ENCODE data around the gene MPHOSPH9.
A peak's percentile ranks its signal among the peaks of the same experiment; 100 is the strongest.
"Not testable (repeated sequence)": the region's sequence is repeated elsewhere in the genome, so short reads cannot be mapped to it uniquely, and the experiment has no call there.

MPHOSPH9 gene

GRCh38 chr12:123258593-123258992 lies 25.7 kb upstream of the MPHOSPH9 start:
- Histone ChIP-seq H3K27ac (ENCODE audit: insufficient read depth, low read length, poor library complexity, severe bottlenecking) (no peak overlapping the region), H3K9me3 (ENCODE audit: control insufficient read depth, low read length) (no peaks in the 10 kb centered on the region), H3K4me3 (ENCODE audit: insufficient read depth, low read depth, low read length, poor library complexity, severe bottlenecking) (no peak overlapping the region), H3K27me3 (replicated peaks; ENCODE audit: control insufficient read depth, insufficient read depth, low read length, poor library complexity, severe bottlenecking) (no peaks in the 10 kb centered on the region), H3K36me3 (ENCODE audit: control insufficient read depth, insufficient read depth, low read length) (peaks cover 47% of the 10 kb centered on the region), H3K4me1 (ENCODE audit: control insufficient read depth, insufficient read depth, low read length, poor library complexity, severe bottlenecking) (no peaks in the 10 kb centered on the region)
- no peak for DNase-seq

DNA sequence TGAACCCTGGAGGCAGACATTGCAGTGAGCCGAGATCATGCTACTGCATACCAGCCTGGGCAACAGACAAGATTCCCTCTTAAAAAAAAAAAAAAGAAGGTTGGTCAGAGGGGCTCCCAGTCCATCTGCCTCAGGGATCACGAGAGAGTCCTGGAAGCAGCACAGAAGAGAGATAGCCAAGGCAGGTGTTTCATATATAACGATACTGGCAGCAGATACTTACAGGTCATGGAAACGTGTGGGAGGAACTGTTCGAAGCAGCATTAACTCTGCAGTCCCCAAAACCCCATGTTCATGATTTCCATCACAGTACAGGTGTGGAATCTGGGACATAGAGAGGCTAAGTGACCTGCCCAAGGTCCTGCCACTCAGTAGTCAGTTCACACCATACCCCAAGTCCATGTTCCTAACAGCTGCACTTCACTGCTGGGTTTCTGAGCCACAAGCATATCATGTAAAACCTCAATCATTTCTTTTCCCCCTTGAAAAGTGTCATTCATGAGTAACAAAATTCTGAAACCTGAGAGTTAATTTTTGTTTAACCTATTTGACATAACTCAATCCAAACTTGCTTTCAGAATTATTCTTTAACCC lies 22.0 kb upstream of the MPHOSPH9 start:
- DNase-seq = no peak
- Histone ChIP-seq H3K27ac (ENCODE audit: insufficient read depth, low read length, poor library complexity, severe bottlenecking) (no peak overlapping the region), H3K4me1 (ENCODE audit: control insufficient read depth, insufficient read depth, low read length, poor library complexity, severe bottlenecking) (peaks cover 5% of the 10 kb centered on the region), H3K27me3 (replicated peaks; ENCODE audit: control insufficient read depth, insufficient read depth, low read length, poor library complexity, severe bottlenecking) (no peaks in the 10 kb centered on the region), H3K36me3 (ENCODE audit: control insufficient read depth, insufficient read depth, low read length) (peaks cover 51% of the 10 kb centered on the region), H3K4me3 (ENCODE audit: insufficient read depth, low read depth, low read length, poor library complexity, severe bottlenecking) (no peak overlapping the region), H3K9me3 (ENCODE audit: control insufficient read depth, low read length) (no peaks in the 10 kb centered on the region)

- peaks cover 51% of the 10 kb centered on the region for H3K36me3 ChIP-seq (ENCODE audit: control insufficient read depth, insufficient read depth, low read length)
- H3K27ac ChIP-seq (ENCODE audit: insufficient read depth, low read length, poor library complexity, severe bottlenecking) = peak overlapping the region; percentile 18
- H3K4me3 ChIP-seq (ENCODE audit: insufficient read depth, low read depth, low read length, poor library complexity, severe bottlenecking) = no peak overlapping the region
- no peaks in the 10 kb centered on the region for H3K9me3 ChIP-seq (ENCODE audit: control insufficient read depth, low read length)
- peaks cover 5% of the 10 kb centered on the region for H3K4me1 ChIP-seq (ENCODE audit: control insufficient read depth, insufficient read depth, low read length, poor library complexity, severe bottlenecking)
- no peaks in the 10 kb centered on the region for H3K27me3 ChIP-seq (replicated peaks; ENCODE audit: control insufficient read depth, insufficient read depth, low read length, poor library complexity, severe bottlenecking)
- DNase-seq = no peak
These were observed 20.9 kb upstream of the MPHOSPH9 start for GRCh38 chr12:123253641-123254459.

GRCh38 chr12:123252365-123252764 lies 19.4 kb upstream of the MPHOSPH9 start:
- H3K27me3 ChIP-seq (replicated peaks; ENCODE audit: control insufficient read depth, insufficient read depth, low read length, poor library complexity, severe bottlenecking); H3K4me1 ChIP-seq (ENCODE audit: control insufficient read depth, insufficient read depth, low read length, poor library complexity, severe bottlenecking); H3K27ac ChIP-seq (ENCODE audit: insufficient read depth, low read length, poor library complexity, severe bottlenecking); H3K9me3 ChIP-seq (ENCODE audit: control insufficient read depth, low read length); H3K4me3 ChIP-seq (ENCODE audit: insufficient read depth, low read depth, low read length, poor library complexity, severe bottlenecking); DNase-seq: not testable (repeated sequence)
- peaks cover 39% of the 10 kb centered on the region for H3K36me3 ChIP-seq (ENCODE audit: control insufficient read depth, insufficient read depth, low read length)

DNA sequence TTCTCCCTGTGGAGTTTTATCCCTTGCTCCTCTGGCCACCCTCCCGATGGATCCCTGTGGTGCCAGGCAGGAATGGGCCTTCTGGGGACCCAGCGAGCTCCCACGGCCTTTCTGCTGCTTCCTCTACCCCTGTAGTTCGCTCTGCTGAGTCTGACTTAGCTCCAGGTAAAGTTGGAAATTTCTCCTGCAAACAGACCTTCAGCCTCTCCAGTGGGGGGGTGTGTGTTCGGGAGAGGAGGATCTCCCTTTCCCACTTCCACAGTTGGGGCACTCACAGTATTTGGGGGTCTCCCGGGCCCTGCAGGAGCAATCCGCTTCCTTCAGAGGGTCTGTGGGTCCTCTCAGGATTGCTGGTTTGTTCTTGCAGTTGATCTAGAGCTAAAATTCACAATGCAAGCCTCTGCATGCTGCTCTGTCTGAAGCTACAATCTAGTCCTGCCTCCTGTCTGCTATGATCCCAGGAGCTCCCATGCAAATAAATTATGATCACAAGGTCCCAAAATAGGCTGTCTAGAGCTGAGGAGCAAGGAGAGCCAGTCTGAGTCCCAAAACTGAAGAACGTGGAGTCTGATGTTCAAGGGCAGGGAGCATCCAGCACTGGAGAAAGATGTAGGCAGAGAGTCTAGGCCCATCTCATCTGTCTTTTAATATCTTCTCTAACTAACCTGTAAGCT lies 18.6 kb upstream of the MPHOSPH9 start:
- H3K27ac ChIP-seq (ENCODE audit: insufficient read depth, low read length, poor library complexity, severe bottlenecking) = no peak overlapping the region
- no peak for DNase-seq

DNA sequence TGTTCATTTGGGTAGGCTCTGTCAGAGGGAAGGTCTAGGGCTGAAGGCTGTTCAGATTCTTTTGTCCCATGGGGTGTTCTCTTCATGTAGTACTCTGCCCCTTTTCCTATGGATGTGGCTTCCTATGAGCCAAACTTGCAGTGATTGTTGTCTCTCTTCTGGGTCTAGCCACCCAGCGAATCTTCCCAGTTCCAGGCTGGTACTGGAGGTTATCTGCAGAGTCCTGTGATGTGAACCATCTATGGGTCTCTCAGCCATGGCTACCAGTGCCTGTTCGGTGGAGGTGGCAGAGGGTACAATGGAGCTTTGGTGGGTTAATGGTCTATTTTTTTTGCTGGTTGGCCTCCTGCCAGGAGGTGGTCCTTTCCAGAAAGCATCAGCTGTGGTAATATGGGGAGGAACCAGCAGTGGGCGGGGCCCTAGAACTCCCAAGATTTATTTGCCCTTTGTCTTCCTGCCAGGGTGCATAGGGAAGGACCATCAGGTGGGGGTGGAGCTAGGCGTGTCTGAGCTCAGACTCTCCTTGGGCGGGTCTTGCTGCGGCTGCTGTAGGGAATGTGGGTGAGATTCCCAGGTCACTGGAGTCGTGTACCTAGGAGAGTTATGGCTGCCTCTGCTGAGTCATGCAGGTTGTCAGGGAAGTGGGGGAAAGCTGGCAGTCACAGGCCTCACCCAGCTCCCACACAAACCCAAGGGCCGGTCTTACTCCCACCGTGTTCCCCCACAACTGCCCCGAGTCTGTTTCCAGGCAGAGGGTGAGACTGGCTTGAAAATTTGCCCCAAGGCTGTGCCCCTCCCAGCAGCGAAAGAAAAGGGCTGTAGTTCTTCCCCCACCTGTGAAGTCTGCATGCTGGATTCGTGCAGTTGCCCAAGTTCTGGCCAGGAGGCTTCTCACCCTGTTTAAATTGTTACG lies 17.8 kb upstream of the MPHOSPH9 start:
- no peaks in the 10 kb centered on the region for H3K27me3 ChIP-seq (replicated peaks; ENCODE audit: control insufficient read depth, insufficient read depth, low read length, poor library complexity, severe bottlenecking)
- no peak overlapping the region for H3K4me3 ChIP-seq (ENCODE audit: insufficient read depth, low read depth, low read length, poor library complexity, severe bottlenecking)
- H3K36me3 ChIP-seq (ENCODE audit: control insufficient read depth, insufficient read depth, low read length) = peaks cover 23% of the 10 kb centered on the region
- DNase-seq = no peak
- no peaks in the 10 kb centered on the region for H3K9me3 ChIP-seq (ENCODE audit: control insufficient read depth, low read length)
- H3K4me1 ChIP-seq (ENCODE audit: control insufficient read depth, insufficient read depth, low read length, poor library complexity, severe bottlenecking) = peaks cover 5% of the 10 kb centered on the region
- H3K27ac ChIP-seq (ENCODE audit: insufficient read depth, low read length, poor library complexity, severe bottlenecking) = no peak overlapping the region

More for the DNA sequence above, 18.6 kb upstream of the MPHOSPH9 start:
- Histone ChIP-seq H3K4me1 (ENCODE audit: control insufficient read depth, insufficient read depth, low read length, poor library complexity, severe bottlenecking) (peaks cover 5% of the 10 kb centered on the region), H3K27me3 (replicated peaks; ENCODE audit: control insufficient read depth, insufficient read depth, low read length, poor library complexity, severe bottlenecking) (no peaks in the 10 kb centered on the region), H3K4me3 (ENCODE audit: insufficient read depth, low read depth, low read length, poor library complexity, severe bottlenecking) (no peak overlapping the region), H3K36me3 (ENCODE audit: control insufficient read depth, insufficient read depth, low read length) (peaks cover 31% of the 10 kb centered on the region), H3K9me3 (ENCODE audit: control insufficient read depth, low read length) (no peaks in the 10 kb centered on the region)

DNA sequence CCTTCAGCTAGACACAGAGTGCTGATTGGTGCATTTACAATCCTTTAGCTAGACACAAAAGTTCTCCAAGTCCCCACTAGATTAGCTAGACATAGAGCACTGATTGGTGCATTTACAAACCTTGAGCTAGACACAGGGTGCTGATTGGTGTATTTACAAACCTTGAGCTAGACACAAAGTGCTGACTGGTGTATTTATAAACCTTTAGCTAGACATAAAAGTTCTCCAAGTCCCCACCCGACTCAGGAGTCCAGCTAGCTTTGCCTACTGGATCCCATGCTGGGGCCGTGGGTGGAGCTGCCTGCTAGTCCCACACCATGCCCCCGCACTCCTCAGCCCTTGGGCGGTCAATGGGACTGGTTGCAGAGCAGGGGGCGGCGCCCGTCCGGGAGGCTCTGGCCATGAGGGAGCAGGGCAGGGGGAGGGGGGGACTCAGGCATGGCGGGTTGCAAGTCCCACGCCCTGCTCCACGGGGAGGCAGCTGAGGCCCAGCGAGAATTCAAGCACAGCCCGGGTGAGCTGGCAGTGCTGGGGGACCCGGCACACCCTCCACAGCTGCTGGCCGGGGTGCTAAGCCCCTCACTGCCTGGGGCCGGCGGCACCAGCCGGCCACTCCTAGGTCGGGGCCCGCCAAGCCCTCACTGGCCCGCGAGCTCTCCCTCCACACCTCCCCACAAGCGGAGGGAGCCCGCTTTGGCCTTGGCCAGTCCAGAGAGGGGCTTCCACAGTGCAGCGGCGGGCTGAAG lies 16.2 kb upstream of the MPHOSPH9 start:
- H3K27ac ChIP-seq (ENCODE audit: insufficient read depth, low read length, poor library complexity, severe bottlenecking); H3K36me3 ChIP-seq (ENCODE audit: control insufficient read depth, insufficient read depth, low read length); H3K27me3 ChIP-seq (replicated peaks; ENCODE audit: control insufficient read depth, insufficient read depth, low read length, poor library complexity, severe bottlenecking); H3K4me1 ChIP-seq (ENCODE audit: control insufficient read depth, insufficient read depth, low read length, poor library complexity, severe bottlenecking); H3K9me3 ChIP-seq (ENCODE audit: control insufficient read depth, low read length); DNase-seq; H3K4me3 ChIP-seq (ENCODE audit: insufficient read depth, low read depth, low read length, poor library complexity, severe bottlenecking): not testable (repeated sequence)

- not testable (repeated sequence) for H3K4me3 ChIP-seq (ENCODE audit: insufficient read depth, low read depth, low read length, poor library complexity, severe bottlenecking); H3K9me3 ChIP-seq (ENCODE audit: control insufficient read depth, low read length); H3K27ac ChIP-seq (ENCODE audit: insufficient read depth, low read length, poor library complexity, severe bottlenecking); DNase-seq; H3K4me1 ChIP-seq (ENCODE audit: control insufficient read depth, insufficient read depth, low read length, poor library complexity, severe bottlenecking); H3K27me3 ChIP-seq (replicated peaks; ENCODE audit: control insufficient read depth, insufficient read depth, low read length, poor library complexity, severe bottlenecking); H3K36me3 ChIP-seq (ENCODE audit: control insufficient read depth, insufficient read depth, low read length)
These were observed 15.2 kb upstream of the MPHOSPH9 start for GRCh38 chr12:123248129-123248528.

DNA sequence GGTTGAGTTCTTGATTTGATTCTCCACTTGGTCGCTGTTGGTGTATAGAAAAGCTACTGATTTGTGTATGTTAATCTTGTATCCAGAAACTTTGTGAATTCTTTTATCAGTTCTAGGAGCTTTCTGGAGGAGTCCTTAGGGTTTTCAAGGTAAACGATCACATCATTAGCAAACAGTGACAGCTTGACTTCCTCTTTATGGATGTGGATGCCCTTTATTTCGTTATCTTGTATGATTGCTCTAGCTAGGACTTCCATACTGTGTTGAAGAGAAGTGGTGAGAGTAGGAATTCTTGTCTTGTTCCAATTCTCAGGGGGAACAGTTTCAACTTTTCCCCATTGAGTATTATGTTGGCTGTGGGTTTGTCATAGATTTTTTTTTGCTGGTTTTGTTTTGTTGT lies 12.7 kb upstream of the MPHOSPH9 start:
- H3K36me3 ChIP-seq (ENCODE audit: control insufficient read depth, insufficient read depth, low read length) = no peaks in the 10 kb centered on the region
- no peak overlapping the region for H3K27ac ChIP-seq (ENCODE audit: insufficient read depth, low read length, poor library complexity, severe bottlenecking)
- no peak for DNase-seq
- H3K4me1 ChIP-seq (ENCODE audit: control insufficient read depth, insufficient read depth, low read length, poor library complexity, severe bottlenecking) = peaks cover 11% of the 10 kb centered on the region
- H3K4me3 ChIP-seq (ENCODE audit: insufficient read depth, low read depth, low read length, poor library complexity, severe bottlenecking) = no peak overlapping the region
- no peaks in the 10 kb centered on the region for H3K27me3 ChIP-seq (replicated peaks; ENCODE audit: control insufficient read depth, insufficient read depth, low read length, poor library complexity, severe bottlenecking)
- H3K9me3 ChIP-seq (ENCODE audit: control insufficient read depth, low read length) = no peaks in the 10 kb centered on the region

Measured in effector memory CD4-positive, alpha-beta T cell (primary cell).